Endometrium (tissue), 2 donors: ENCODE results near the gene KLK6.

Source experiments
- FAIRE-seq: peaks from 2 replicates; lab custom pipeline; 2012; peaks lifted over from hg19 to GRCh38; lab: Jason Lieb, UNC
- donor health status: control.
- donor health status: control.

Gene KLK6

GRCh38 chr19:50910722-50911121 is 58.7 kb downstream of the KLK6 start:
- no peak for FAIRE-seq

- no peak for FAIRE-seq
Observed at GRCh38 chr19:50909240-50910070, 59.9 kb downstream of the KLK6 start.
